NK-92 treated with Interleukin-12 subunit alpha and Interleukin-12 subunit beta, amount 100 ng/mL, for 24 hours (cell line): ENCODE data around the gene MED15.

ENCODE experiments used
- DNase-seq: peaks from one replicate; lab custom pipeline; 2025; lab: John Stamatoyannopoulos, UW

The MED15 gene

DNA sequence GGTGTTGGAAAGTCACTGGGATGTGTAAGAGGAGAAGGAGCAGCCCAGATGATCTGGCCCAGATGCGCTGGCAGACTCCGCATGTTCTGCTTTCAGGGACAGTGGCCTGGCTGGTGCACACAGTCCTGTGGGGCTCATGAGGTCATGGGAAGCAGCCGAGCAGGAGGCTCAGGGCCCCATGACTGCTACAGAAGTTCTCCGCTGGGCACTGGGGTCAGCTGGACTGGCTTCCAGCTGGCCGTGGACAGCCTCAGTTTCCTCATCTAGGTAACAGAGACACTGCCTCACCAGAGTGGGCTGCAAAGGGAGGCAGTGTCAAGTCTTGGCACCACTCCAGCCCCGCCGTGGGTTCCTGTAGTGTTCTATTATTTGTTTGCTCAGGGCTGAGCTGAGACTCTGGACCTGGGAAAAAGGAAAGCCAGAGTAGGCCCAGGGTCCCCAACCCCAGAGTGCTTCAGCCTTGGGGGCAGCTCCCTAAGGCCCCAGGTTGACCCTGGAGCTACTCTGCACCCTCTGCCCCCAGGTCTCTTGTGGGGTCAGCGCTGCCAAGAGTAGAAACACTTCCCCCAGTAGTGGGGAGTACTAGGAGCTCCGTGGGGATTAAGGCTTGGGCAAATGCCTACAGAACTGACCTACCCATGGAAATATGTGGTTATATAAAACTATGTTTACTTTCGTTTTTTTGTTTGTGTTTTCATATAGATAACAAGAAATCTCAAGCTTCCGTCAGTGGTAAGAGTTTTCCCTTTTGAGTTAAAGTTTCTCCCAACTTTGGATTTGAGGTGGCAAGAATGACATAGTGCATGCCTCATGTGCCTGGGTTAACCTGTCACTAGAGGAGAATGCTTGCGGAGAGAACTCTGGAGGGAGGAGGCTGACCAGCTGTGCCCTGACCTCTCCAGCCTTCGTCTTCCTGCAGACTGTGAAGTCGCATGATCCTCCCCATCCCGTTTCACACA, 45.3 kb downstream of the MED15 start:
- no peak for DNase-seq

GRCh38 chr22:20553947-20554741, 46.7 kb downstream of the MED15 start:
- DNase-seq = no peak

DNA sequence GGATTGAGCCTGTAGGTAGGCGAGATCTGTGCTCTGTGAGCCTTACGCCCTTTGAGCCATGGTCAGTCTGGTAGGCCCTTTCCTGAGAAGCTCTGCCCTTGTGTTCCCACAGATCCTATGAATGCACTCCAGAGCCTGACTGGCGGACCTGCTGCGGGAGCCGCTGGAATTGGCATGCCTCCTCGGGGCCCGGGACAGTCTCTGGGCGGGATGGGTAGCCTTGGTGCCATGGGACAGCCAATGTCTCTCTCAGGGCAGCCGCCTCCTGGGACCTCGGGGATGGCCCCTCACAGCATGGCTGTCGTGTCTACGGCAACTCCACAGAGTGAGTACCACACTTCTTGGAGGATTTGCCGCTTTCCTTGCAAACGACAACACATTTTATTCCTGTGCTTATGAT, 47.4 kb downstream of the MED15 start:
- no peak for DNase-seq

DNA sequence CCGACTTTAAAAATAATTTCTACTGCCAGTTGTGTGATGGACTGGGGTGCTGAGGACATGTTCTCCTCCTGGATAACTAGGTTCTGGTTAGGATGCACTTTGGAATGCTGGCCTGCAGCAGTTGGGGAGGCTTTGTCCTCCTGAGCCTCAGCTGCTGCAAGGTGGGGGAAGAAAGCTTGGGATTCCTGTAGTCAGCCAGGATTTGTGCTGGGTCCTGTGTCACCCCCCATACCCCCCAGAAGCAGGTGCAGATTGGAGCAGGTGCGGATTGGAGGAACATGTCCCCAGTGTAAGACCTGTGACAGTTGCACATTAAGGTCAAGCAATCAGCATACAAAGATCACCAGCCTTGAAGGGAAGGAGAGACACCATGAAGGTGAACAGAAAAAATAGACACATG, 51.1 kb downstream of the MED15 start:
- DNase-seq = no peak

DNA sequence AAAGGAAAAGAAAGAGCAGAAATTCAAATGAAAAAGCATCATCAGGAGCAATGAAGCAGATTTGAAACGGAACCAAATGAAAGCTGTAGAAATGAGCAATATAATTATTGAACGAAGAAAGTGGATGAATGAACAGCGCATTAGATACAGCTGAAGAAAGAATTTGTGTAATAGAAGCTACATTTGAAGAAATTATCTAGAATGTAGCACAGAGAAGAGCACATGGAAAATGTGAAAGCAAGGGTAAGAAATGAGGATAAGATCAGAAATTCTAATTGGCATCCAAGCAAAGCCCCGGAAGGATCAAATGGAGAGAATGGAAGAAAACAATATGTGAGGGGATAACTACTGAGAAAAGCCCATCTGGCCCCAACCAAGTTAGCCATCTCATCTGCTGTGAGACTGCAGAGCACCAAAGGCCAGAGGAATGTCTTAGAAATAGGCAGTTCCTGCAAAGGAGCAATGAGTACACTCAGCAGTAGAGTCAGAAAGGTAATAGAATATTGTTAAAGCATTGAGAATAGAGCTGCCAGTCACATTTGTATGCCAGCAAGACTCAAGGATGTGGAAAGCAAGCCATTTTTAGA, 51.9 kb downstream of the MED15 start:
- no peak for DNase-seq

DNA sequence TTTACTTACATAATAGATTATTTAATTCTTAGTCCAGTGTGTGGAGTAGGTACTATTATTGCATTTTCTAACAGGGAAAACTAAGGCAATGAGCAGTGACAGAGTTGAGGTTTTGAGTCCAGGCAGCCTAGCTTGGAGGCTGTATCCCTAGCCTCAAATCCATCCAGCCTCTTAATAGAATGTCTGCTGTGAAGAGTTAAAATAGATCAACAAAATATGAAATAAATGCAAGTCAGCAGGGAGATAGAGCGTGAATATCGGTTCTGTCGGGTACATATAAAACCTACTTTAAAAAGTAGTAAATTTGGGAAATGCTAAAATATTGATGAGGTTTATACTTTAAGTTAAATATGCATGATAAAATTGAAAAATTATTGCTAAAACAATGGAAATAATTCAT, 53.3 kb downstream of the MED15 start:
- no peak for DNase-seq

DNA sequence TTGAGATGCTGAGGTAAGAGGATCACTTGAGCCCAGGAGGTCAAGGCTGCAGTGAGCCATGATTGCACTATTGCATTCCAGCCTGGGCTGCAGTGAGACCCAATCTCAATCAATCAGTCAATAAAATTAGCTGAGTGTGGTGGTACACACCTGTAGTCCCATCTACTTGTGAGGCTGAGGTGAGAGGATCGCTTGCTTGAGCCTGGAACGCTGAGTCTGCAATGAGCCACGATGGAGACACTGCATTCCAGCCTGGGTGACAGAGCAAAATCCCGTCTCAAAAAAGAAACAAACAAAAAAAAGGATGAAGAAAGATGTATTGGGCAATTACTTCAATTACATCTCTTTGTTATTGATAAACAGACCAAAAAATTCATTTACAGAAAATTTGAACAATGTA, 54.5 kb downstream of the MED15 start:
- DNase-seq = no peak

DNA sequence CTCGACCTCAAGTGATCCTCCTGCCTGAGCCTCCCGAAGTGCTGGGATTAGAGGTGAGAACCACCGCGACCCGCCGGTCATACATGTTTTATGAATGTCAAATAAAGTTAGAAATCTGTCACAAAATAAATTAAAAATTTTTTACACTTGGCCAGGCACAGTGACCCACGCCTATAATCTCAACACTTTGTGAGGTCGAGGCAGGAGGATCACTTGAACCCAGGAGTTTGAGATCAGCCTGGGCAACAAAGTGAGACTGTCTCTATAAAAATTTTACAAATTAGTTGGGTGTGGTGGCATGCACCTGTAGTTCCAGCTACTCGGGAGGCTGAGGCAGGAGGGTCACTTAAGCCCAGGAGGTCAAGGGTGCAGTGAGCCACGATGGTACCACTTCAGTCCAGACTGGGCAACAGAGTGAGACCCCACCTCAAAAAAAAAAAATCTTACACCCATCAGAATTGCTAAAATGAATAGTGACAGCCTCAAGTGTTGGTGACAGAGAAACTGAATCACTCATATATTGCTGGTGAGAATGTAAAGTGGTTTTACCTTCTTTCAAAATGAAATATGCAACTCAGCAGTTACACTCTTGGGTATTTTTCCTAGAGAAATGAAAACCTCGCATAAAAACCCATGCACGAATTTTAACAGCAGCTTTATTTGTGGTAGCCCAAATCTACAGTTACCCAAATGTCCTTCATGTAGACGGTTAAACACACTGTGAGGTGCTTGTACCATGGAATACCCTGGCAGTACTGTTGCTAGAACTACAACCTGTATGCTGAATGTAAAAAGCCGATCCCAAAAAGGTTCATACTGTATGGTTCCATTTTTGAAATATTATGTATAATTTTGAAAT, 55.4 kb downstream of the MED15 start:
- no peak for DNase-seq

DNA sequence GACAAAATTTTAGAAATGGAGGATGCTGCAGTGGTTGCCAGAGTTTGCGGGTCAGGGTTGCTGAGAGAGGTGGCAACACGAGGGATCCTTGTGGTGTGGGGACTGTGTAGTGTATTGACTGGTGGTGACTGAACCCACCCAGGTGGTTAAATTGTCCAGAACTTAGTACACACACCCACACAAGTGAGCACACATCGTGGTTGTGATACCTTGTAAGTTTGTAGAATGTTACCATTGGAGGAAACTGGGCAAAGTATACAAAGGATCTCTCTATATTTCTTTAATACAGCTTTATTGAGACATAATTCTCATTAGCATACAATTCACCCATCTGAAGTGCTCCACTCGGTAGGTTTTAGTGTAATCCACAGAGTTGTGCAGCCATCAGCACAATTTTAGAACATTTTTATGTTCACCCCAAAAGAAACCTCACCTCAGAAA, 56.1 kb downstream of the MED15 start:
- no peak for DNase-seq

GRCh38 chr22:20563941-20564371, 56.5 kb downstream of the MED15 start:
- no peak for DNase-seq

DNA sequence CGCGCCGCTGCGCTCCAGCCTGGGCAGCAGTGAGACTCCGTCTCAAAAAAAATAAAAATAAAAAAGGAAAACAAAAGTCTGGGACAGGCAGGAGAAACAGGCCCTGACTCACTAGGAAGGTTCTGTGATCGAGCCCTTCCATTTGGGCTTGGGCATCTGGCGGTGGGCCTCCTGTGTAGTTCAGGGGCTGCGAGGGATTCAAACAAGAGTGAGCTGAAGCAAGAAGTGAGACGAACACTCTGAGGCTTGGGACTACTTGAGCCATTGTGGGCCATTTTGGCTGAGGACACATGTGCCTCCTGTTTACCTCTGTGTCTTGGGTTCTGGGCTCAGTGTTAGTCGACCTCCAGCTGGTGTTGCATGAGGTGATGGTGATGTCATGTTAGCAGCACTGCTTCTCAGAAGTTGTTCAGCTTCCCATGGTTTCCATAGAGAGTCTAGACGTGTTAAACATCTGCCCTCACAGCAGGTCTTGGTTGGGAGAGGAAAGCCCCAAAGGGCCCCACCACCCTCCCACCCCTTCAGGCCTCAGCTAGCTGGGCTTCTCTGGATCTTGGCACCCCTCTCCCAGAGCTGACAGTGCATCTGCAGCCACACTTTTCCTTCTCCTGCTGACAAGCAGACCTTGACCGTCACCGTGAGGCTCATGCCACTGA, 57.8 kb downstream of the MED15 start:
- DNase-seq = no peak

- no peak for DNase-seq
Measured at GRCh38 chr22:20565761-20566160, 58.4 kb downstream of the MED15 start.

DNA sequence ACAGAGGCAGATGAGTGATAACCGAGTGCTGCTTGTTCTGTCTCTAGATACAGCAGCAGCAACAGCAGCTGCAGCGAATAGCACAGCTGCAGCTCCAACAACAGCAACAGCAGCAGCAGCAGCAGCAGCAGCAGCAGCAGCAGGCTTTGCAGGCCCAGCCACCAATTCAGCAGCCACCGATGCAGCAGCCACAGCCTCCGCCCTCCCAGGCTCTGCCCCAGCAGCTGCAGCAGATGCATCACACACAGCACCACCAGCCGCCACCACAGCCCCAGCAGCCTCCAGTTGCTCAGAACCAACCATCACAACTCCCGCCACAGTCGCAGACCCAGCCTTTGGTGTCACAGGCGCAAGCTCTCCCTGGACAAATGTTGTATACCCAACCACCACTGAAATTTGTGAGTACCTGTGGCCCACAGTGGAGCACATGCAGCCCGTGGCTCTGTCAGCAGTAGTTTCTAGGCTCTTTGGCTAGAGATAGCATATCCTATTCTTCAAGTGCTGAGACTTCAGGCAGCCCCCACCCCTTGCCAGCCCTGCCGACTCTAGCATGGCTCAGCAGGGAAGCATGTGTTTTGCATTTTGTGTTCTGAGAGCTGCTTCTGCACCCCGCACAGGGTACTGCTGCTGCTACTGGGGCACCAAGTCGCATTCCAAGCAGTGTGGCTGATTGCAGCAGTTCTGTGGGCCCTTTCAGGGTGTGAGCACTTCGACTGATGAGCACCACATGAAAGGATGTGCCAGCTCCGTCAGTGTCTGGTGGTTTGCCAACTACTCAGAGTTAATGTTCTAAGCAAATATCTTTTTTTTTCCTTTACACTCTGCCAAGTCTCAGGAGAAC, 59.2 kb downstream of the MED15 start:
- DNase-seq = no peak

- DNase-seq = no peak
Measured at GRCh38 chr22:20567371-20567847, 60.0 kb downstream of the MED15 start.

GRCh38 chr22:20567993-20568417, 60.6 kb downstream of the MED15 start:
- no peak for DNase-seq

- no peak for DNase-seq
Measured at GRCh38 chr22:20568502-20569058, 61.2 kb downstream of the MED15 start.

DNA sequence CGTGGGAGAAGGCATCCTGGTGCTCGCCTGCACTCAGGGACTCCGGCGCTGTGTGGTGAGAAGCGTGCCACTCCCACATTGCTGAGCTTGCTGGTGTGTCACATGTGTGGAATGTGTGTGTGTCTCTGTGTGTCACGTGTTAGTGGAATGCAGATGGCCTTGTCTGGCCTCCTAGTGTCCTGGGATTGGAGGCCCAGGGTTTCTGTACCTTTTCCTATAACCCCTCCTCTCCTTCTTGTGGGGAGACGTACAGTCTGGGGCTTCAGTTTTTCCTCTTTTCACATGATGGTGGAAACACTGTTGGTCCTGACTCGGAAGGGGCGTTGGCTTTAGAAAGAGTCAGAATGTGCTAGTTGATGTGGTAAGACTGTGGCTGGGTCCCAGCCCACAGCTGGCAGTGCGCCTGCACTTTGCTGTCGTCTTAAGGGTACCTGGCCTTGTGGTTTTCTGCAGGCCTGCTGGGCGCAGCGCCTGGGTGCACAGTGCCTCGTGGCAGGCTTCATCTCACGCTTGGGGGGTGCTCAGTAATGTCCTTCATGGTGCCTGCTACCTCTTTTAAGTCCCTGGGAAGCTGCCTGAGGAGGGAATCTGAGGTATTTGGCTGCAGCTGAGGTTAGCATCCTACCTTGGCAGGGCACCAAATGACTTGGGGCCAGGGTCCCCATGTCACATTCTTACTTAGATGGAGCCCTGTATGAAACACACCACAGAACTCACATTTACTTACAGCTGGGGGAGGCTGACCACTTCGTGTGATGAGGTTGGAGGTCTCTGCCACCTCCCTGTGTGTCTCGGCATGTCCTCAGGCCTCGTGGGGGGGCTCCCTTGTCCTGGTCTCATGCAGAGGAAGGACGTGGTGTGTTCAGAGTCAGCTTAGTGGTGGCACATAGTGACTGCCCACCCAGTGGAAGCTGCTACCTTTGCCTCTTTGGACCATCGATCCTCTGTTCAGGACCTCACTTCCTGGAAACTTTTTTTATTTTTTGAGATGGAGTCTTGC, 61.9 kb downstream of the MED15 start:
- DNase-seq = peak; percentile 66

GRCh38 chr22:20571078-20571503, 63.7 kb downstream of the MED15 start:
- DNase-seq = no peak
